Upper lobe of left lung (tissue), 4 donors: ENCODE results near the gene KCNMA1.

Experiments
- EP300 ChIP-seq, 4 donors: sonication (generic); formaldehyde crosslinking; IDR thresholded peaks; one replicate each; pipeline ENCODE4 v1.5.1; 2017; ENCODE audit warnings: antibody characterized with exemption in 4 of 4, control low read depth in 2 of 4
- POLR2A ChIP-seq, 4 donors: fragments of 450-650 bp; IDR thresholded peaks; one replicate each; pipeline ENCODE4 v1.5.1; 2016 to 2017; ENCODE audit warnings: antibody characterized with exemption in 4 of 4, mild to moderate bottlenecking in 2 of 4
- POLR2AphosphoS5 ChIP-seq, 2 donors: sonication (generic); formaldehyde crosslinking; IDR thresholded peaks; one replicate each; pipeline ENCODE4 v1.5.1; 2017; ENCODE audit warnings: antibody characterized with exemption in 2 of 2
- TF ChIP-seq, protein P1 (sequence below), 6 experiments: fragments of 450-650 bp in 4 of 6; fragments of 200-600 bp in 2 of 6; sonication (generic) in 2 of 6; IDR thresholded peaks; one replicate each; pipeline ENCODE4 v1.5.1; 2016 to 2019; ENCODE audit warnings: antibody characterized with exemption in 6 of 6

DNA sequence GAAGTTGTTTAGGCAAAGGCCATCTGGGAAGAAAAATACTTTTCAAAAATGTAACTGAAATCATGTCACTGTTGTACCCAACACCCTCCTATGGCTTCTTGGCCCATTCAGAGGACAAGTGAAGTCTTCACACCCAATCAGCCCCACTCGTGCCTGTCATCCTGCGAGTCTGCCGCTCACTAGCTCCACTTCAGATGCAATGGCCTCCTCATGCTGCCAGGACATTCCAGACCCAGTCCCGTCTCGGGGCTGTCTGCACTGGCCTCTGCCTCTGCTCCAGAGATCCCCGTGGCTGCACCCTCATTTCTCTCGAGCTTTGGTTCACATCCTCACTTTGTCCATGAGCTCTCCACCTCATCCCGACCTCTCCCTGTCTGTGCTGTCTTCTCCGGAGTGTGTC is 227.1 kb downstream of the KCNMA1 start:
- TF ChIP-seq, protein P1, sequence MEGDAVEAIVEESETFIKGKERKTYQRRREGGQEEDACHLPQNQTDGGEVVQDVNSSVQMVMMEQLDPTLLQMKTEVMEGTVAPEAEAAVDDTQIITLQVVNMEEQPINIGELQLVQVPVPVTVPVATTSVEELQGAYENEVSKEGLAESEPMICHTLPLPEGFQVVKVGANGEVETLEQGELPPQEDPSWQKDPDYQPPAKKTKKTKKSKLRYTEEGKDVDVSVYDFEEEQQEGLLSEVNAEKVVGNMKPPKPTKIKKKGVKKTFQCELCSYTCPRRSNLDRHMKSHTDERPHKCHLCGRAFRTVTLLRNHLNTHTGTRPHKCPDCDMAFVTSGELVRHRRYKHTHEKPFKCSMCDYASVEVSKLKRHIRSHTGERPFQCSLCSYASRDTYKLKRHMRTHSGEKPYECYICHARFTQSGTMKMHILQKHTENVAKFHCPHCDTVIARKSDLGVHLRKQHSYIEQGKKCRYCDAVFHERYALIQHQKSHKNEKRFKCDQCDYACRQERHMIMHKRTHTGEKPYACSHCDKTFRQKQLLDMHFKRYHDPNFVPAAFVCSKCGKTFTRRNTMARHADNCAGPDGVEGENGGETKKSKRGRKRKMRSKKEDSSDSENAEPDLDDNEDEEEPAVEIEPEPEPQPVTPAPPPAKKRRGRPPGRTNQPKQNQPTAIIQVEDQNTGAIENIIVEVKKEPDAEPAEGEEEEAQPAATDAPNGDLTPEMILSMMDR (IDR thresholded peaks at IDR 0.05) = no peak
- TF ChIP-seq POLR2A (IDR thresholded peaks at IDR 0.05) = no peak
- no peak for TF ChIP-seq EP300 (IDR thresholded peaks at IDR 0.05)
- no peak for TF ChIP-seq POLR2AphosphoS5 (IDR thresholded peaks at IDR 0.05)
